Adrenal gland (tissue), 19 donors: ENCODE data around the gene TRMU. TPM values are rescaled to one million over a fixed set of nuclear protein-coding genes. Genes with fewer than 3 reads are reported as not detected.

ENCODE experiments used
- DNase-seq, 7 donors: peaks; one replicate each; pipeline ENCODE4 v3.0.0-alpha.2; 2019 to 2020
- H3K27ac ChIP-seq, 5 donors: fragments of 200-600 bp; sonication (generic) in 4 of 5; 1 replicate in 3 of 5; 2 replicates in 2 of 5; pipeline versions ENCODE4 v1.5.1 to v1.8.0; 2016 to 2020; ENCODE audit warnings: mild to moderate bottlenecking in 1 of 5
- H3K27me3 ChIP-seq: fragments of 200-600 bp; 2 replicates; pipeline ENCODE4 v1.8.0; 2021
- H3K36me3 ChIP-seq, 2 donors: fragments of 200-600 bp; replicated peaks in 1 of 2; 1 replicate in 1 of 2; 2 replicates in 1 of 2; pipeline versions ENCODE4 v1.5.1 to v1.8.0; 2018 to 2022
- H3K4me1 ChIP-seq, 2 donors: fragments of 200-600 bp; replicated peaks in 1 of 2; 1 replicate in 1 of 2; 2 replicates in 1 of 2; pipeline versions ENCODE4 v1.5.1 to v1.8.0; 2018 to 2021
- H3K4me3 ChIP-seq, 4 donors: fragments of 200-600 bp; sonication (generic) in 3 of 4; one replicate each; pipeline ENCODE4 v1.5.1; 2016 to 2018
- H3K9me3 ChIP-seq, 3 donors: fragments of 200-600 bp; sonication (generic) in 1 of 3; replicated peaks in 1 of 3; 1 replicate in 2 of 3; 2 replicates in 1 of 3; pipeline versions ENCODE4 v1.5.1 to v1.8.0; 2016 to 2021
- CTCF ChIP-seq, 6 experiments: fragments of 450-650 bp in 4 of 6; fragments of 200-600 bp in 2 of 6; sonication (generic) in 1 of 6; IDR thresholded peaks; 1 replicate in 5 of 6; 2 replicates in 1 of 6; pipeline versions ENCODE4 v1.5.1 to v1.8.0; 2016 to 2021; ENCODE audit warnings: antibody characterized with exemption in 6 of 6, mild to moderate bottlenecking in 2 of 6, moderate library complexity in 1 of 6
- POLR2A ChIP-seq, 2 donors: fragments of 450-650 bp; IDR thresholded peaks; one replicate each; pipeline ENCODE4 v1.6.1; 2017; ENCODE audit warnings: antibody characterized with exemption in 2 of 2, mild to moderate bottlenecking in 2 of 2, moderate library complexity in 1 of 2
- WGBS, 4 donors: extraction: QIAGEN DNeasy Blood & Tissue Kit in 2 of 4; methylation state at CpG; one replicate each; pipeline versions ENCODE4 v1.1.5 to v1.1.7; 2013 to 2017; 5-methylcytosine and 5-hydroxymethylcytosine counted together
- intact Hi-C, 2 donors: fragments of 100-400 bp; cut with DNase I; formaldehyde crosslinking; loops; one replicate each; pipeline versions ENCODE4 v1.14.1 to v1.15.0; 2022 to 2023
- long read RNA-seq, 10 donors: library from polyadenylated mRNA in 3 of 10; unstranded in 2 of 10; stranded (forward) in 1 of 10; transcript quantifications; one replicate each; pipeline ENCODE4 v2.0.0 and lab custom pipeline, GENCODE V29; 2021 to 2026
- polyA plus RNA-seq, 3 donors: library from polyadenylated mRNA; stranded (reverse); fragments of 200-250 nt in 2 of 3; fragments of 350-450 nt in 1 of 3; fragmentation: Illumina TruSeq in 1 of 3; extraction: RNeasy Lipid Tissue Mini Kit (QIAGEN cat#74804) in 1 of 3; gene quantifications; one replicate each; pipeline ENCODE4 v1.2.3, GENCODE V29; 2013 to 2014
- total RNA-seq, 9 donors: library from RNA; depleted of rRNA in 4 of 9; stranded (reverse); fragments of >200 nt in 4 of 9; fragments of 120-200 nt in 1 of 9; fragmentation: NEBNext Ultra II Directional in 1 of 9; extraction: Animal tissue kit (Norgen Biotek cat#: 25700) in 1 of 9; gene quantifications; one replicate each; pipeline versions ENCODE4 v1.1.0 to v1.2.4, GENCODE V29; 2013 to 2023
- donor health status: healthy with polysubstance abuse.
- donor health status: Bipolar disorder and iron deficiency.
- donor health status: DM: yes; HTN: yes; CAD: no.
- donor health status: DM: no; HTN: no; CAD: no.
- donor health status: DM: no; HTN: no; CAD: no.
- donor health status: DM: yes; HTN: yes; CAD: no.

The TRMU gene
- total RNA-seq (10 to 100 TPM; 20.2 to 48.0 (median 34.6) TPM), polyA plus RNA-seq (100 to 1,000 TPM in 1 of 3 donors, 10 to 100 TPM in 2; 26.6 to 107 (median 56.6) TPM)
- long read RNA-seq, donor 1, partial matches to known transcripts: 0 of 8 reads
- long read RNA-seq, donor 1, other reads (novel, unspliced or antisense): 0 of 8 reads
- long read RNA-seq, donor 2, partial matches to known transcripts: 0 of 6 reads
- long read RNA-seq, donor 2, other reads (novel, unspliced or antisense): 0 of 6 reads
- long read RNA-seq, donor 3, partial matches to known transcripts: 0 of 4 reads
- long read RNA-seq, donor 3, other reads (novel, unspliced or antisense): 0 of 4 reads
- long read RNA-seq, donor 4, transcript TRMU-201 (11 exons, 1,940 nt): major isoform, 16 of 24 reads
- long read RNA-seq, donor 4, partial matches to known transcripts: 1 of 24 reads
- long read RNA-seq, donor 4, other reads (novel, unspliced or antisense): 5 of 24 reads
- long read RNA-seq, donor 5, transcript TRMU-201 (11 exons, 1,940 nt): major isoform, 28 of 73 reads
- long read RNA-seq, donor 5, partial matches to known transcripts: 5 of 73 reads
- long read RNA-seq, donor 5, other reads (novel, unspliced or antisense): 28 of 73 reads
- long read RNA-seq, donor 6, transcript TRMU-201 (11 exons, 1,940 nt): major isoform, 6 of 19 reads
- long read RNA-seq, donor 6, partial matches to known transcripts: 1 of 19 reads
- long read RNA-seq, donor 6, other reads (novel, unspliced or antisense): 6 of 19 reads
- long read RNA-seq, donor 7, partial matches to known transcripts: 0 of 5 reads
- long read RNA-seq, donor 7, other reads (novel, unspliced or antisense): 0 of 5 reads
- long read RNA-seq, donor 8, partial matches to known transcripts: 0 of 9 reads
- long read RNA-seq, donor 8, other reads (novel, unspliced or antisense): 0 of 9 reads
- long read RNA-seq, donor 9, partial matches to known transcripts: 0 of 2 reads
- long read RNA-seq, donor 9, other reads (novel, unspliced or antisense): 0 of 2 reads
- long read RNA-seq, donor 10, partial matches to known transcripts: 0 of 5 reads
- long read RNA-seq, donor 10, other reads (novel, unspliced or antisense): 0 of 5 reads

- Histone ChIP-seq H3K27me3 (no peaks in the 10 kb centered on the region), H3K4me1 (peaks cover 8 to 10% of the 10 kb centered on the region in 2 donors), H3K27ac (peak within 1 kb of the TSS; percentile 69 to 93 (median 86)), H3K36me3 (peaks cover 0 to 28% of the 10 kb centered on the region in 2 donors), H3K4me3 (peak within 1 kb of the TSS; percentile 28 to 74 (median 51)), H3K9me3 (no peaks in the 10 kb centered on the region)
- intact Hi-C loops: no loop called here
- DNase-seq: peak; percentile 81 to 88 (median 83)
- WGBS, 4 donors: 2 to 4% (median 2%) methylated on average over 40 to 93 of the region's 93 CpGs
- TF ChIP-seq POLR2A (IDR thresholded peaks at IDR 0.05) (peak in 1 of 2 donors; percentile 78), CTCF (IDR thresholded peaks at IDR 0.05) (peak in 1 of 6 experiments; percentile 8)
Observed at GRCh38 chr22:46335201-46336118, at the start of gene TRMU. TRMU (plus strand) TSS chr22:46335714; CDS start chr22:46335765, 51 bp downstream.

GRCh38 chr22:46286006-46286405, 49.5 kb upstream of the TRMU start:
- Histone ChIP-seq H3K27me3 (no peaks in the 10 kb centered on the region), H3K27ac (no peak overlapping the region), H3K4me3 (no peak overlapping the region), H3K36me3 (peaks cover 0 to 74% of the 10 kb centered on the region in 2 donors), H3K9me3 (no peaks in the 10 kb centered on the region), H3K4me1 (no peaks in the 10 kb centered on the region)
- DNase-seq: no peak
- no peak for TF ChIP-seq CTCF (IDR thresholded peaks at IDR 0.05)
- TF ChIP-seq POLR2A (IDR thresholded peaks at IDR 0.05): no peak
- WGBS, 4 donors: 91 to 96% (median 93%) methylated on average over 3 of the region's 3 CpGs
- intact Hi-C loops: no loop called here

GRCh38 chr22:46286941-46287872, 48.3 kb upstream of the TRMU start:
- WGBS, 4 donors: 88 to 97% (median 95%) methylated on average over 8 to 15 of the region's 15 CpGs
- H3K4me1 ChIP-seq: no peaks in the 10 kb centered on the region
- peak overlapping the region in 4 of 5 donors; percentile 24 to 74 (median 34) for H3K27ac ChIP-seq
- intact Hi-C loops: no loop called here
- no peak overlapping the region for H3K4me3 ChIP-seq
- TF ChIP-seq POLR2A (IDR thresholded peaks at IDR 0.05): no peak
- TF ChIP-seq CTCF (IDR thresholded peaks at IDR 0.05): no peak
- DNase-seq: no peak
- peaks cover 0 to 71% of the 10 kb centered on the region in 2 donors for H3K36me3 ChIP-seq
- no peaks in the 10 kb centered on the region for H3K9me3 ChIP-seq
- no peaks in the 10 kb centered on the region for H3K27me3 ChIP-seq
